Urothelium cell line (cell line): ENCODE data around the gene BLOC1S4.
"Not testable (repeated sequence)": the region's sequence is repeated elsewhere in the genome, so short reads cannot be mapped to it uniquely, and the experiment has no call there.

Source experiments
- DNase-seq: peaks from one replicate; pipeline ENCODE4 v3.0.0; 2011; ENCODE audit warnings: low spot score, mixed read lengths
- FAIRE-seq: peaks from 2 replicates; lab custom pipeline; 2011; peaks lifted over from hg19 to GRCh38; lab: Jason Lieb, UNC

BLOC1S4 gene, protein sequence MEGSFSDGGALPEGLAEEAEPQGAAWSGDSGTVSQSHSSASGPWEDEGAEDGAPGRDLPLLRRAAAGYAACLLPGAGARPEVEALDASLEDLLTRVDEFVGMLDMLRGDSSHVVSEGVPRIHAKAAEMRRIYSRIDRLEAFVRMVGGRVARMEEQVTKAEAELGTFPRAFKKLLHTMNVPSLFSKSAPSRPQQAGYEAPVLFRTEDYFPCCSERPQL

DNA sequence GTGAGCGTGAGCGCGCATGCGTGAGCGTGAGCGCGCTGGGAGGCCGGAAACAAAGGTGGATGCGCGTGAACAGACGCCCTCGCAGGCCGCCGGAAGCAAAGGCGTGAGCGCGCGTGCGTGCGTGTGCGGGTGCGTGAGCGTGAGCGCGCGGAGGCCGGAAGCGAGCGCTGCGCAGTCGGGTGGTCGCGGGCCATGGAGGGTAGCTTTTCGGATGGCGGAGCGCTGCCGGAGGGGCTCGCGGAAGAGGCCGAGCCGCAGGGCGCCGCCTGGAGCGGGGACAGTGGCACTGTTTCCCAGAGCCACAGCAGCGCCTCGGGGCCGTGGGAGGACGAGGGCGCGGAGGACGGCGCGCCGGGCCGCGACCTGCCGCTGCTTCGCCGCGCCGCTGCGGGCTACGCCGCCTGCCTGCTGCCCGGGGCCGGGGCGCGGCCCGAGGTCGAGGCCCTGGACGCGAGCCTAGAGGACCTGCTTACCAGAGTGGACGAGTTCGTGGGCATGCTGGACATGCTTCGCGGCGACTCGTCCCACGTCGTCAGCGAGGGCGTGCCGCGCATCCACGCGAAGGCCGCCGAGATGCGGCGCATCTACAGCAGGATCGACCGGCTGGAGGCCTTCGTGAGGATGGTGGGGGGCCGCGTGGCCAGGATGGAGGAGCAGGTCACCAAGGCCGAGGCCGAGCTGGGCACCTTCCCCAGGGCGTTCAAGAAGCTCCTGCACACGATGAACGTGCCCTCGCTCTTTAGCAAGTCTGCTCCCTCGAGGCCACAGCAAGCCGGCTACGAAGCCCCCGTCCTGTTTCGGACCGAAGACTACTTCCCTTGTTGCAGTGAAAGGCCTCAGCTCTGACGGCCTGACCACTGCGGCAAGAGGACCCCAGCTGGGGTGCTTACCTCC is at the start of gene BLOC1S4:
TSS of gene BLOC1S4 (plus strand) at position 157 of the 894 bp plus-strand sequence. CDS start at position 193, 36 bp downstream.
- peak; percentile 67 for FAIRE-seq

DNA sequence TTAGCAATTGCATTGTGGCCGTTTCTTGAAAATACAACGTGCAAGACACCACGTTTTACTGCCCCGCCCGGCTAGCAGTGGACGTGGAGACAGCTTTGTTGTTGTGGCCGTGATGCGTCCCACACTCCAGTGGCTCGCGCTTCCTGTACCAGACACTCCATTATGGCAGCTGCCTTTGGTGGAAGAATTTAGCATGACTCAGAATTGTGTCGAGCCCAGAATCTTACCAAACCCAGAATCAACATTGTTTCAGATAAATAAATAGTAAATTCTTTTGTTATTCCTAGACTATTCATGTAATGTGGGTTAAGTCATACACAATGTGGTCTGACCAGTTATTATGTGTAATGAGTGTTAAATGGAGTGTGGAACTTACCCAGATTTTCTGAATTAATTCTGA is 47.6 kb upstream of the BLOC1S4 start:
- DNase-seq, result peak; percentile 48
- FAIRE-seq, result no peak

More for the DNA sequence above, at the start of gene BLOC1S4:
- peak; percentile 90 for DNase-seq

DNA sequence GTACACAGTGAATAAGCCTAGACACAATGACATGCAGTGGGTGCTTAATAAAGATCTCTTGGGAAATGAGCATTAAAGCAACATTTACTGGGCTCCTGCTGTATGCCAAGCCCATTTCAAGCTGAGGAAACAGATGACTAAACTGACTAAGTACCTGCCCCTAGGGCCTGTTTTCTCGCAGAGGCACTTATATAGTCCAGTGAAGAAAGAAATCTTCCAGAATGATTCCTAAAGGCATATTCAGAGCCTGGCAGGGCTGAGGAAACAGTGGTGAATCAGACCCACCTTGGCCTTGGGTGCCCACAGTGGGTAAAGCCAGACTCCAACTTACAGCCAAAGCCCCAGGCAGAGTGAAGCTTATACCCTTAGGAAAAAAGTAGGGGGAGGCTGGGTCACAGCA is 44.3 kb upstream of the BLOC1S4 start:
- FAIRE-seq, result no peak

DNA sequence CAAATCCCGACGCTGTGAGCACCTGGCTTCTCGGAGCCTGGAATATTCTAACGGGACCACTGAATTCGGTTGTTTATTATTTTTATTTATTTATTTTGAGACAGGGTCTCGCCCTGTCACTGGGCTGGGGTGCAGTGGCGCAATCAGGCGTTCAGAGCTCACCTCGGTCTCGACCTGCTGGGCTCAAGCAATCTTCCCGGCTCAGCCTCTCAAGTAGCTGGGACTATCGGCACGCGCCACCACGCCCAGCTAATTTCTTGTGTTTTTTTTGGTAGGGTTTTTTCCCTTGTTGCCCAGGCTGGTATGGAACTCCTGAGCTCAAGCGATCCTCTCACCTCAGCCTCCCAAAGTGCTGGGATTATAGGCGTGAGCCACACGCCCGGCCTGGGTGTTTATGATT is 43.8 kb upstream of the BLOC1S4 start:
- DNase-seq (no peak), FAIRE-seq (no peak)

More for the DNA sequence above, 44.3 kb upstream of the BLOC1S4 start:
- DNase-seq, result no peak

GRCh38 chr4:6672541-6673190 is 43.3 kb upstream of the BLOC1S4 start:
- DNase-seq, FAIRE-seq: not testable (repeated sequence)

- DNase-seq, FAIRE-seq: not testable (repeated sequence)
Observed at GRCh38 chr4:6673191-6673659, 42.7 kb upstream of the BLOC1S4 start.

GRCh38 chr4:6673660-6674499 is 42.1 kb upstream of the BLOC1S4 start:
- DNase-seq, result no peak
- FAIRE-seq, result no peak

DNA sequence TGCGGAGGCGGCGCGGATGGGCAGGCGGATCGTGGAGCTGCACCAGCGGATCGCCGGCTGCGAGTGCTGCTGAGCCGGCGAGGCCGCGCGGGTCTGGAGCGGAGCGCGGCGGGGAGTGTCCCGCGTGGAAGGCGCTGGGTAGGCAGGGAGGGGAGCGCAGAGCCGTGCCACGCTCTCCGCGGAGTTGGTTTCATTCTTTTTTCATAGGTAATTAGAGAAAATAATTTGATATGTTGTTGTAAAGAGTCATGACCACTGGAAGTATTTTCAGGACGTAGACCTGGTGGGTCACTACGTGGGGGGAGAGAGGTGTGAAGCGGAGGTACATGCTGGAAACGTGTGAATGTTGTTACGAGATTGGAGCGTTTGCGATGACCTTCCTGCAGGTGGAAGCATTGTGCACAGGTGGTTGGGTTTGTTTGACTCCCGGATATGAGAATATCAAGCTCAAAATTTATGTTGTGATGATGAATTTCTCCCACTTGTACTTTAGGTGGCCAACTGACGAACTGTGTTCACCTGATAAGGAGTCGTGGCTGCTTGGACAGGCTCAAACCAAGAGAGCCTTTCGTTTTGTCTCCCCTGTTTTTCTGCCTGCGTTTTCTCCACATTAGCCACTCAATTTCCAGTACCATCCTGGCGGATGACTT is 41.3 kb upstream of the BLOC1S4 start:
- no peak for FAIRE-seq

GRCh38 chr4:6676722-6677558 is 39.0 kb upstream of the BLOC1S4 start:
- FAIRE-seq, result no peak
- no peak for DNase-seq

More for the DNA sequence above, 41.3 kb upstream of the BLOC1S4 start:
- DNase-seq, result no peak

DNA sequence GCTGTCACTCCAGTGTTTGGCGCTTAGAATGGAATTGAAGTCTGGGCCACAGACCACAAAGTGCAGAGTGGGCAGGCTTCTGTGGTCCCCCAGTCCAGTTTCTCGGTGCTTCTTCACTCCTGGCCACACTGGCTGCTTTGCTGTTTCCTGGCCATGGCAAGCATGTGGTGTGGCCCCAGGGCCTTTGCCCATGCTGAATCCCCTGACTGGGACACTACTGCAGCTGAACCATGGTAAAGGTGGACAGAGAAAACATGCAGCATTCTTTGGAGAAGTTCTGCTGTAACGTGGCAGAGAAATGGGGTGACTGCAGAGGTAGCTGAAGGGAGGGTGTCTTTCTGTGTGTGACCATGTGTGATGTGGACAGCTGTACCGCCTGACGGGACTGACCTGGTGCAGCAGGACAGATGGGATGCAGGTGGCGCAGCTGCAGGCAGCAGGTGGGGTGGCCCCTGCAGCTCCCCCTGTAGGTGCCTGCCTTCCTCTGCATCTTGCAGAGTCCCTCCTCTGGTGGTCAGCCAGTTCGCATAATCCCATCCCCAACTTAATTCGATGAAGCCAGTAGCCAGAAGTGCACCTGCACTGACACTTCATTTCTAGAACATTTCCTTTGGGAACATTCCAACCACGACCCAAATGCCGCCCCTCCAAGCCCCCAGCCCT is 35.5 kb upstream of the BLOC1S4 start:
- FAIRE-seq (no peak), DNase-seq (no peak)

DNA sequence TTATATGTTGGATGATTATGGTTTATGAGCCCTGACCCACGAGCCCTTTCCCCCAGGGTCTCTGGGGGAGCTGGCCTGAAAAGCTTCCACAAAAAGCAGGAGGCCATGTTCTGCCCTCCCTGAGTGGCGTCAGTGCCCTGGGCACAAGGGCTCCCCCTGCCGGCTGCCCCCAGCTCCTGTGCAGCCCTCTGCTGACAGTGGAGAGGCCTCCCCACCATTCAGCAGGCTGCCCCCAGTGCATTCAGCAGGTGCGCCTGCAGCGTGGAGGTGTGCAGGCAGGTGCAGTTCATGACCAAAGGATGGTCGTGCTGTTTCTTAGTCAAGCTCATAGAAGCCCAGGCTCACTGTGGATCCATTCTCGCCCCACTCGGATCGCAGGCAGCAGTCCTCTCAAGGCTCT is 34.8 kb upstream of the BLOC1S4 start:
- DNase-seq, result no peak
- no peak for FAIRE-seq

DNA sequence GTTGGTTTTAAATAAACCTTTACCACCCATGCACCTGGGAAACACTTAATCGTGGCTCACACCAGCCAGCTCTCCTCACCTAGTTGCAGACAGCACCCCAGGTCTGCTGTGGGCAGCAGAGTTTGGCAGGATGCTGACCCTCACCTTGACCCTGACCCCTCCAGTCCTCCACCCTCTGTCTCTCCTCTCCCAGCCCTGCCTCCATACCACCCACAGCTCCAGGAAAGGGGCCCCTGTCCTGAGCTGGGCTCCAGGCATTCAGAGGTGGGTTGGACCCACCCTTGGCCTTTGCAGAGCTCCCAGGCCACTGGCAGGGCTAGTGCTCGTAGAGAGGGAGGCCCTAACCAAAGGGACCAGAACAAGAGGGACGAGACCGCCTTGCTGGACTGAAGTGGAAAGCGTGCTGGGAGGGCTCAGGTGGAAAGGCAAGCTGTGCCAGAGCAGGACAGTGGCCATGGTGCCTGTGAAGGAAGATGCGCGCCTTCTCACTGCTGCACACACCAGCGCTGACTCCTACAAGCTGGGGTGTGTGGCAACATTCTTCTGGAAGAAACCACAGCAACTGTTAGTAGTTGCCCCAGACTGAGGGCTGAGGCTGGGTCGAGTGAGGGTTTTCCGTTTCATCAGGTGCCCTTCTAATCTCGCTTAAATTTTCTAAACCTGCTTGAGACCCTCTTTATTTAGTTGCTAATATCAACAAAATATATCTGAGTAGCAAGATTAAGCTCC is 32.9 kb upstream of the BLOC1S4 start:
- FAIRE-seq (no peak), DNase-seq (no peak)

GRCh38 chr4:6684656-6685055 is 31.3 kb upstream of the BLOC1S4 start:
- no peak for DNase-seq
- FAIRE-seq, result no peak

- no peak for DNase-seq
- FAIRE-seq, result no peak
Observed at GRCh38 chr4:6686104-6686787, 29.7 kb upstream of the BLOC1S4 start.

DNA sequence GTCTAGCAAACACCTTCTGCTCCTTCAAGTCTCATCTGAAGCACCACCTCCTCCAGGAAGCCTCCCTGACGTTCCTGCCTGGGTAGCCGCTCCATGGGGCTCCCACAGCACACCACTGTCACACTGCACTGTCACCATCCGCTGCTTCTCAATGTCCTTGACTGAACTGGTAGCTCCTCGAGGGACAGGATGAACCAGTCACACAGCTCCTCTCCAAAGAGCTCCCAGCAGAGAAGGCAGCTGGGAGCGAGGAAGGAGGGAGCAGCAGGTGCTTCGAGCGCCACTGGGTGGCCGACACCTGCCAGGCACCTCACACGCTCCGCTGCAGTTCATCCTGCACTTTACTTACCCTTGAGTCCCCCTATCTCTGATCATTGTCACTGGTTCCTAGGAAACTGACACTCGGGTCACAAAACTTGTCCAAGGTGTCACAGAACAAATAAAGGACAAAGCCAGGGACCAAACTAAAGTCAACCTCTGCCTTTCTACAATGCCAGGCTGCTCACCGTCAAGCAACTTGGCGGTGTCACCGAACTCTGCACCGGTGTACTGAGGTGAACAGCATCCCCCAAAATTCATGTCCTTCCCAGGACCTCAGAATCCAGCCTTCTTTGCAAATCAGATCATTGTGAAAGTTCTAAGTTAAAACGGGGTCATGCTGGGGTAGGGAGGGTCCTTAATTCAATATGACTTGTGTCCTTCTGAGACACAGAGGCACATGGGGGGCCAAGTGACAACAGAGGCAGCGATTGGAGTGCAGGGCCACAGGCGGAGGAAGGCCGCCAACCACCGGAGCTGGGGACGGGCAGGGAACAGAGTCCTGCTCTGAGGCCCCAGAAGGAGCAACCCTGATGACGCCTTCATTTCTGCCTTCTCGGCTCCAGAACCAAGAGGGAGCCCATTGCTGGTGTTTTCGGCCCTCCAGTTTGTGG is 27.8 kb upstream of the BLOC1S4 start:
- no peak for FAIRE-seq
- no peak for DNase-seq

DNA sequence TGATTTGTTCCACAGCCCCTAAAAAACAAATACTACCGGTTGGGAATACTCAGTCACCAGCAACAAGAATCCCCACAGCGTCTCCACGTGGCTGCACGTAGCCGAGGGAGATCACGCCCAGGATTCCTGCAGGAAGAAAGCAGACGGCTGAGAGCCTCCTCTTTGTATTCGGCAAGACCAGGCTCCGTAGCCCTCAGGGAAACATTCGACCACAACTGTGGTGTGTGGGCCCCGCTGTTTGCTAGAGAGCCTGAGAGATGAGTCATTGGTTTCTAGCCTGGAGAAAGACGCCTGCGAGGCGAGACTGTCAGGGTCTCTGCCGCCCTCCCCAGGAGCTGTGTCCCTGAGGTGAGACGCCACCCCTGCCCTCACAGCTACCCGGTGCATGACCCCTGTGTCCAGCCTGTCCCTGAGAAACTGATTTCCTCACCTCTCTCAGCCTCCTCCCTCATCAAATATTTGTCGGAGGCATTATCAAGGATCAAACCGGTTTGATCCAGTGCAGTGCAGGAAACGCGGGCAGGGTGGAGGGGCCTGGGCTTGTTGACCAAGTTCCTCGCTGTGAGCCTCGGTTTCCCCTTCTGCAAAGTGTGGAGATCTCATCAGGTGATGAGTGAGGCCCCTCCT is 27.0 kb upstream of the BLOC1S4 start:
- DNase-seq (peak; percentile 92), FAIRE-seq (no peak)
